A673 (cell line): ENCODE data around the gene CXCL17.

ENCODE experiments used
- EZH2 ChIP-seq: fragments of 200-600 bp; sonication (generic); IDR thresholded peaks from 2 replicates; pipeline ENCODE4 v1.6.1; 2017; ENCODE audit warnings: borderline replicate concordance, low read depth, mild to moderate bottlenecking, mixed read lengths, antibody characterized with exemption, low read length; ENCODE audit not compliant: poor library complexity, severe bottlenecking
- TF ChIP-seq, protein P1 (sequence below): fragments of 300-800, 200-600 bp; sonication (generic); conservative IDR thresholded peaks from 2 replicates; pipeline ENCODE4 v1.5.1; 2017; ENCODE audit warnings: low read depth, mild to moderate bottlenecking, antibody characterized with exemption, low read length, moderate library complexity, mixed read lengths

DNA sequence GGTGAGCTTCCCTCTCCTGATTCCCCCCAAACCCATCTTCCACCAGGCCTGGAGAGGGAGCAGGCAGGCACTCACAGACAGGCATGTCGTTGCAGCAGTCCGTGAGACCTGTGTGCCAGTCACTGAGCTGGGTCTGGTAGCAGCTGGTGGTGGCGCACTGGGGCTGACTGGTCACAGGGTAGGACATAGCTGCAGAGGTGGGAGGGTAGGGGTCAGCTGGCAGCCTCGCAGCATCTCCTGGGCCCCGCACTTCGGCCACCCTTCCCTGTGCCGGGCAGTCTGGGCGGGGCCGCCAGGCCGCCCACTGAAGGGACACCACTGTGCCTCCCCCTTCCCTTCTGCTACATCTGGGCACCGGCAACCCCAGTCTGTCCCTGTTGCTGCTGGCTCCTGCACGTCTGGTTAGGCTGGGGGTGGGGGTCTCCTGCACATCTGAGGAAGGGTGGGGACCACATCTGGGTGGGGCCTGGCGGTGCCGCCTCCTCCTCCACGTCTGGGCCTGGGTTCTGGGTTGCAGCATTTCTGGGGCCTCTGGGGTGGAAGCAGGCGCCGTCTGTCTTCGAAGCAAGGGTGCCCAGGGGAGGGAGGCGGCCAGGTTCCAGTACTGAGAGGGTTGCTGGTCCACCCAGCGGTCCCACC is 53.8 kb downstream of the CXCL17 start:
- TF ChIP-seq, protein P1, sequence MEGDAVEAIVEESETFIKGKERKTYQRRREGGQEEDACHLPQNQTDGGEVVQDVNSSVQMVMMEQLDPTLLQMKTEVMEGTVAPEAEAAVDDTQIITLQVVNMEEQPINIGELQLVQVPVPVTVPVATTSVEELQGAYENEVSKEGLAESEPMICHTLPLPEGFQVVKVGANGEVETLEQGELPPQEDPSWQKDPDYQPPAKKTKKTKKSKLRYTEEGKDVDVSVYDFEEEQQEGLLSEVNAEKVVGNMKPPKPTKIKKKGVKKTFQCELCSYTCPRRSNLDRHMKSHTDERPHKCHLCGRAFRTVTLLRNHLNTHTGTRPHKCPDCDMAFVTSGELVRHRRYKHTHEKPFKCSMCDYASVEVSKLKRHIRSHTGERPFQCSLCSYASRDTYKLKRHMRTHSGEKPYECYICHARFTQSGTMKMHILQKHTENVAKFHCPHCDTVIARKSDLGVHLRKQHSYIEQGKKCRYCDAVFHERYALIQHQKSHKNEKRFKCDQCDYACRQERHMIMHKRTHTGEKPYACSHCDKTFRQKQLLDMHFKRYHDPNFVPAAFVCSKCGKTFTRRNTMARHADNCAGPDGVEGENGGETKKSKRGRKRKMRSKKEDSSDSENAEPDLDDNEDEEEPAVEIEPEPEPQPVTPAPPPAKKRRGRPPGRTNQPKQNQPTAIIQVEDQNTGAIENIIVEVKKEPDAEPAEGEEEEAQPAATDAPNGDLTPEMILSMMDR, result no peak
- TF ChIP-seq EZH2, result no peak
